Psoas muscle (tissue), 8 donors: ENCODE measurements around the gene MCMBP. TPM values are rescaled to one million over a fixed set of nuclear protein-coding genes. Genes with fewer than 3 reads are reported as not detected.

Experiments
- ATAC-seq, 4 donors: fragments of 200-7000 bp; cut with Tn5 transposase; one replicate each; pipeline ENCODE4 v1.9.1; 2020; ENCODE audit warnings: moderate library complexity in 3 of 4, mild to moderate bottlenecking in 2 of 4
- DNase-seq, 2 donors: peaks; one replicate each; pipeline ENCODE4 v3.0.0-alpha.2; 2020
- H3K27ac ChIP-seq: fragments of 200-600 bp; one replicate; pipeline ENCODE4 v1.8.0; 2022
- H3K27me3 ChIP-seq, 3 donors: fragments of 200-600 bp in 1 of 3; one replicate each; pipeline versions ENCODE4 v1.6.1 to v1.8.0; 2013 to 2022; ENCODE audit warnings: low read length in 2 of 3, mild to moderate bottlenecking in 2 of 3, moderate library complexity in 1 of 3; ENCODE audit not compliant: insufficient read depth in 3 of 3
- H3K36me3 ChIP-seq, 2 donors: fragments of 200-600 bp in 1 of 2; one replicate each; pipeline versions ENCODE4 v1.6.1 to v1.8.0; 2013 to 2022; ENCODE audit warnings: low read depth in 1 of 2, mild to moderate bottlenecking in 1 of 2, moderate library complexity in 1 of 2; ENCODE audit not compliant: insufficient read depth in 1 of 2
- H3K4me1 ChIP-seq: fragments of 200-600 bp; one replicate; pipeline ENCODE4 v1.8.0; 2022
- H3K4me3 ChIP-seq: fragments of 200-600 bp; one replicate; pipeline ENCODE4 v1.8.0; 2022; ENCODE audit warnings: mild to moderate bottlenecking
- H3K9me3 ChIP-seq: fragments of 200-600 bp; one replicate; pipeline ENCODE4 v1.8.0; 2022
- WGBS, 3 donors: extraction: QIAGEN DNeasy Blood & Tissue Kit; methylation state at CpG; one replicate each; pipeline versions ENCODE4 v1.1.6 to v1.1.7; 2013; 5-methylcytosine and 5-hydroxymethylcytosine counted together
- intact Hi-C, 2 donors: fragments of 100-400 bp; cut with DNase I; formaldehyde crosslinking; loops; one replicate each; pipeline versions ENCODE4 v1.11.0 to v1.14.2; 2022
- polyA plus RNA-seq, 3 donors: library from polyadenylated mRNA; stranded (reverse); fragments of 200-250 nt; gene quantifications; one replicate each; pipeline ENCODE4 v1.2.3, GENCODE V29; 2013
- total RNA-seq, 4 donors: library from RNA; stranded (reverse); fragmentation: NEBNext Ultra II Directional in 2 of 4; extraction: Animal tissue kit (Norgen Biotek cat#: 25700) in 2 of 4; gene quantifications; one replicate each; pipeline versions ENCODE4 v1.2.1 to v1.2.4, GENCODE V29; 2021 to 2023
- TF ChIP-seq, protein P1 (sequence below): fragments of 200-600 bp; IDR thresholded peaks from one replicate; pipeline ENCODE4 v1.8.0; 2022; ENCODE audit warnings: antibody characterized with exemption
- donor health status: healthy with polysubstance abuse.
- donor health status: DM: no; HTN: no; CAD: no; lungs with moderate emphysema.
- donor health status: Bipolar disorder and iron deficiency.
- donor health status: healthy.
- donor health status: DM: yes; HTN: yes; CAD: no.
- donor health status: DM: no; HTN: no; CAD: no.
- donor health status: DM: no; HTN: no; CAD: no.
- donor health status: DM: yes; HTN: yes; CAD: no.

The MCMBP gene
- total and polyA plus RNA-seq, 7 donors: 23.0 to 43.8 (median 37.8) TPM

DNA sequence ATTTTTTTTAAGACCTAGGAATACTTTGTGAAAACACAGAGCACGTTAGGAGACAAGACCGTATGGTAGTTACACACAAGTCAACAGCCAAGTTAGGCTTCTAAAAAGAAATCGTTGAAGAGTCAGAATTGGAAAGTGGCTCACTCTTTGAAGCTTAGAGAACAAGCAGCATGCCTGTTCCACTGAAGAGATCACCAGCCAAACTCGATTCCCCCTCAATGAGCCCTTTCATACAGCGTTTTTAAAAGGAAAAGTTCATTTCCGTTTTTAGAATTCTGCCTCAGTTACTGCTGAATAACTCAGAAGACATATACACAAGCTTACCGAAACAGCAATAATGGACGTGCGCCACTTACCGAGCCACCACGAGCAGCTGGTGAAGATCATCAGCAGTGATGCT, 41.0 kb downstream of the MCMBP start:
- peaks cover 6 to 100% of the 10 kb centered on the region in 2 donors for H3K36me3 ChIP-seq
- 89 to 90% (median 90%) methylated on average over 11 of the region's 11 CpGs for WGBS, 3 donors
- no peak overlapping the region for H3K27ac ChIP-seq
- H3K4me3 ChIP-seq: no peak overlapping the region
- no peaks in the 10 kb centered on the region for H3K27me3 ChIP-seq
- TF ChIP-seq, protein P1, sequence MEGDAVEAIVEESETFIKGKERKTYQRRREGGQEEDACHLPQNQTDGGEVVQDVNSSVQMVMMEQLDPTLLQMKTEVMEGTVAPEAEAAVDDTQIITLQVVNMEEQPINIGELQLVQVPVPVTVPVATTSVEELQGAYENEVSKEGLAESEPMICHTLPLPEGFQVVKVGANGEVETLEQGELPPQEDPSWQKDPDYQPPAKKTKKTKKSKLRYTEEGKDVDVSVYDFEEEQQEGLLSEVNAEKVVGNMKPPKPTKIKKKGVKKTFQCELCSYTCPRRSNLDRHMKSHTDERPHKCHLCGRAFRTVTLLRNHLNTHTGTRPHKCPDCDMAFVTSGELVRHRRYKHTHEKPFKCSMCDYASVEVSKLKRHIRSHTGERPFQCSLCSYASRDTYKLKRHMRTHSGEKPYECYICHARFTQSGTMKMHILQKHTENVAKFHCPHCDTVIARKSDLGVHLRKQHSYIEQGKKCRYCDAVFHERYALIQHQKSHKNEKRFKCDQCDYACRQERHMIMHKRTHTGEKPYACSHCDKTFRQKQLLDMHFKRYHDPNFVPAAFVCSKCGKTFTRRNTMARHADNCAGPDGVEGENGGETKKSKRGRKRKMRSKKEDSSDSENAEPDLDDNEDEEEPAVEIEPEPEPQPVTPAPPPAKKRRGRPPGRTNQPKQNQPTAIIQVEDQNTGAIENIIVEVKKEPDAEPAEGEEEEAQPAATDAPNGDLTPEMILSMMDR: no peak
- no peak for ATAC-seq
- intact Hi-C loops: no loop called here
- no peak for DNase-seq
- no peaks in the 10 kb centered on the region for H3K9me3 ChIP-seq
- no peaks in the 10 kb centered on the region for H3K4me1 ChIP-seq

DNA sequence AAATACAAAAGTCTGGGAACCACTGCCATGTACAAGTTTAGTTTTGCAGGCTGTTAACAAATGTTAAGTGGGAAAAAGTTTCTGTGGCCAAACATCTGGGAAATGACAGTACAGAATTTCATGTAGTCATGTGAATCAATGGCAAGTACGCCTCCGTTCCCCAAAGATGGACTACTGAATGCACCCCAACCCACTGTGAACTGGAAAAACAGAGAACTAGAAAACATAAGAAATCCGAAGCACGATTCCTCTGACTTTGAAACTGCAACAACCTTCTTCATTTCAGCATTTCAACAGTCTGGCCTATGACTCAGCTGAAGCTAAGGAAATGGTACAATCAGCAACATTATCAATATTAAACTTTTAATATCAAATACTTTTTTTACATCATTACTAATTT, 41.8 kb downstream of the MCMBP start:
- intact Hi-C loops: no loop called here
- ATAC-seq (no peak), DNase-seq (no peak)
- no peak overlapping the region for H3K4me3 ChIP-seq
- no peaks in the 10 kb centered on the region for H3K27me3 ChIP-seq
- WGBS, 3 donors: 87 to 94% (median 93%) methylated on average over 4 of the region's 4 CpGs
- no peaks in the 10 kb centered on the region for H3K9me3 ChIP-seq
- H3K4me1 ChIP-seq: no peaks in the 10 kb centered on the region
- peaks cover 2 to 100% of the 10 kb centered on the region in 2 donors for H3K36me3 ChIP-seq
- TF ChIP-seq, protein P1: no peak
- H3K27ac ChIP-seq: no peak overlapping the region

DNA sequence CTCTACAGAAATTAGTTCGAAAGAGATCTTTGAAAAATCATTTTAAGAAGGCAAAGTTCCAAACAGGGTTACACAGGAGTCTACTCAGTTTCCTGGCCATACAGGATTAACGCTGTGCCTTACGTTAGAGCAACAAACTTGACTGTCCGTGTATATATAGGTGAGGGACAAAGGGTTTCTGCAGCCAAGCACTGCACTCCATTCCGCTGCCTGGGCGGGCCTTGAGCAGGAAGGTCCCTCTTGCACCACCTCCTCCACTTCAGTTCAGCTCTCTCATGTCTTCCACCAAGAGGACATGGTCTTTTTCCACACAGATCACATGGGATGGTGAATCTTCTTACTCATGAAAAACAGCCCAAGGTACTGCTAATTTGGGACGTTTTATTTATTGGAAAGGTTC, 43.2 kb downstream of the MCMBP start:
- no peak for ATAC-seq
- intact Hi-C loops: no loop called here
- no peak overlapping the region for H3K4me3 ChIP-seq
- 88 to 95% (median 90%) methylated on average over 7 of the region's 7 CpGs for WGBS, 3 donors
- no peak for DNase-seq
- TF ChIP-seq, protein P1: no peak
- H3K36me3 ChIP-seq: peaks cover 0 to 99% of the 10 kb centered on the region in 2 donors
- H3K27ac ChIP-seq: no peak overlapping the region
- no peaks in the 10 kb centered on the region for H3K27me3 ChIP-seq
- H3K4me1 ChIP-seq: no peaks in the 10 kb centered on the region
- H3K9me3 ChIP-seq: no peaks in the 10 kb centered on the region

DNA sequence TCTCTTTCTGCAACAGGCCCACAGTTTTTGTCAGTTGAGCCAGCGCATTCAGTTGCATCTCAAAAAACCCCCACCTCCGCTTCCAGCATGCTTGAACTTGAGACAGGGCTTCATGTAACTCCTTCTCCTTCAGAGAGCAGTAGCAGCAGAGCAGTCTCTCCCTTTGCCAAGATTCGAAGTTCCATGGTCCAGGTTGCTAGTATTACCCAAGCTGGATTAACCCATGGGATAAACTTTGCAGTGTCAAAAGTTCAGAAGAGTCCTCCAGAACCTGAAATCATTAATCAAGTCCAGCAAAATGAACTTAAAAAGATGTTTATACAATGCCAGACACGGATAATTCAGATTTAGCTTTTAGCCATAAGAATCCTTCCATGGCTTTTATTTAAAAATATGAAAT, 45.2 kb downstream of the MCMBP start:
- WGBS, 3 donors: 73 to 79% (median 76%) methylated on average over 4 of the region's 4 CpGs

DNA sequence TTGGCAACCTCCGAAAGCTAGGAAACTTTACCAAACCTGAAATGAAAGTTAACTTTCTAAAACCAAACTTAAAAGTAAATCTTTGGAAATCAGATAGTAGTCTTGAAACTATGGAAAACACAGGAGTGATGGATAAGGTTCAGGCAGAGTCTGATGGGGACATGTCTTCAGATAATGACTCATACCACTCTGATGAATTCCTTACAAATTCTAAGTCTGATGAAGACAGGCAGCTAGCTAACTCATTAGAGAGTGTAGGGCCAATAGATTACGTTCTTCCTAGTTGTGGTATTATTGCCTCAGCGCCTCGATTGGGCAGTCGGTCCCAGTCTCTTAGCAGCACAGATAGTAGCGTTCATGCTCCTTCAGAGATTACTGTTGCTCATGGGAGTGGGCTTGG, 45.9 kb downstream of the MCMBP start:
- ATAC-seq (no peak), DNase-seq (no peak)
- Histone ChIP-seq H3K9me3 (no peaks in the 10 kb centered on the region), H3K27ac (no peak overlapping the region), H3K4me3 (no peak overlapping the region), H3K4me1 (no peaks in the 10 kb centered on the region), H3K36me3 (peaks cover 0 to 94% of the 10 kb centered on the region in 2 donors), H3K27me3 (no peaks in the 10 kb centered on the region)
- intact Hi-C loops: no loop called here
- WGBS, 3 donors: 94 to 96% (median 96%) methylated on average over 6 of the region's 6 CpGs
- TF ChIP-seq, protein P1: no peak

More for the DNA sequence above, 45.2 kb downstream of the MCMBP start:
- TF ChIP-seq, protein P1: no peak
- no peak overlapping the region for H3K27ac ChIP-seq
- intact Hi-C loops: no loop called here
- no peak overlapping the region for H3K4me3 ChIP-seq
- peaks cover 0 to 99% of the 10 kb centered on the region in 2 donors for H3K36me3 ChIP-seq
- DNase-seq (no peak), ATAC-seq (no peak)
- H3K27me3 ChIP-seq: no peaks in the 10 kb centered on the region
- no peaks in the 10 kb centered on the region for H3K9me3 ChIP-seq
- H3K4me1 ChIP-seq: no peaks in the 10 kb centered on the region
